ENCODE data around the gene C1orf159.
A peak's percentile ranks its signal among the peaks of the same experiment; 100 is the strongest.

C1orf159 gene

DNA sequence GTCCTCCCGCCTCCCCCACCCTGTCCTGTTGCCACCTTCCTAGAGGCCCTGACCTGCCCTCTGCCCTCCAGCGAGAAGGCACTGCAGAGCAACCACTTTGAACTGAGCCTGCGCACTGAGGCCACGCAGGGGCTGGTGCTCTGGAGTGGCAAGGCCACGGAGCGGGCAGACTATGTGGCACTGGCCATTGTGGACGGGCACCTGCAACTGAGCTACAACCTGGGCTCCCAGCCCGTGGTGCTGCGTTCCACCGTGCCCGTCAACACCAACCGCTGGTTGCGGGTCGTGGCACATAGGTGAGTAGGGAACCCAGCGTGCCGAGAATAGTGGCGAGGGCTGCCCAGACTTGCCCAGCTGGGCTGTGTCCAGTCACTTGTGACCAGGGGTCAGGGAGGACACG lies 62.2 kb downstream of the C1orf159 start:
- DNase-seq (ENCODE audit: low read depth) = no peak

- DNase-seq (ENCODE audit: low read depth) = no peak
These were observed 62.9 kb downstream of the C1orf159 start for GRCh38 chr1:1053022-1053421.

DNA sequence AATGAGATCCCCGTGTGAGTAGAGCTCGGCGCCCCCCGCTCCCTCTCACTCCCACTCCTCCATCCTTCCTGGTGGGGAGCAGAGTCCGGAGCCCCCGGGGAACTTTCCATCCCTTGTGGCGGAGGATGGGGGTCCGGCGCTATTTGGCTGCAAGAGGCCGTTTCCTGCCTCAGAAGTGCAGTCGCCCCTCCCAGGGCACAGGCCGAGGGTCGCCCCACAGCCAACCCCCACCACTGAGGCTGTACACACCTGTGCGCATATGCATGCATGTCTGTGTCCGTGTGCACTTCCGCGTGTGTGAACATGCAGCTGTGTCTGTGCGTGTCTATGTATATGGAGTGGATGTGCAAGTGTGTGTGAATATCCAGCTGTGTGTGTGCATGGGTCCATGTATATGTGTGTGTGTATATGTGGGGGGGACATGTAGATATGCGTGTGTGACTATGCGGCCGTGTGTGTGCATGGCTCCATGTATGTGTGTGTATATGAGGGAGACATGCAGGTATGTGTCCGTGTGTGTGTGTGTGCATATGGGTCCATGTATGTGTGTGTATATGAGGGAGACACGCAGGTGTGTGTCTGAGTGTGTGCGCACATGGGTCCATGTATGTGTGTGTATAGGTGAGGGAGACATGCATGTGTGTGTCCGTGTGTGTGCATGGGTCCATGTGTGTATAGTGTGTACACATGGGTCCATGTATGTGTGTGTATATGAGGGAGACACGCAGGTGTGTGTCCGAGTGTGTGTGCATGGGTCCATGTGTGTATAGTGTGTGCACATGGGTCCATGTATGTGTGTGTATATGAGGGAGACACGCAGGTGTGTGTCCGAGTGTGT lies 63.7 kb downstream of the C1orf159 start:
- no peak for DNase-seq (ENCODE audit: low read depth)

DNA sequence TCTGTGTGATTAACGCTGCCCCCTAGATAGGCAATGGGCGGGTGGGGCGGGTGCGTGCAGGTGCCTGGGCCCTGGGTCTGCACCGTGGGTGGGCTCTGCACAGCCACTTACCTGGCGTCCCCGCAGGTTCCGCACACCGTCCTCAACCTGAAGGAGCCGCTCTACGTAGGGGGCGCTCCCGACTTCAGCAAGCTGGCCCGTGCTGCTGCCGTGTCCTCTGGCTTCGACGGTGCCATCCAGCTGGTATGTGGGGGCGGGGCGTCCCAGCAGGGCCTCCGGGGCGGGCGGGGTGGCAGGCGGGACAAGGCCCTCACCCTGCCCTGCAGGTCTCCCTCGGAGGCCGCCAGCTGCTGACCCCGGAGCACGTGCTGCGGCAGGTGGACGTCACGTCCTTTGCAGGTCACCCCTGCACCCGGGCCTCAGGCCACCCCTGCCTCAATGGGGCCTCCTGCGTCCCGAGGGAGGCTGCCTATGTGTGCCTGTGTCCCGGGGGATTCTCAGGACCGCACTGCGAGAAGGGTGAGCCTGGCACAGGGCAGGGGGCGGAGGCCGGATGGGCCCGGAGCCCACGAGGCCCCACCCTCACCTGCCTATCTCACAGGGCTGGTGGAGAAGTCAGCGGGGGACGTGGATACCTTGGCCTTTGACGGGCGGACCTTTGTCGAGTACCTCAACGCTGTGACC lies 64.6 kb downstream of the C1orf159 start:
- DNase-seq (ENCODE audit: low read depth) = no peak

DNA sequence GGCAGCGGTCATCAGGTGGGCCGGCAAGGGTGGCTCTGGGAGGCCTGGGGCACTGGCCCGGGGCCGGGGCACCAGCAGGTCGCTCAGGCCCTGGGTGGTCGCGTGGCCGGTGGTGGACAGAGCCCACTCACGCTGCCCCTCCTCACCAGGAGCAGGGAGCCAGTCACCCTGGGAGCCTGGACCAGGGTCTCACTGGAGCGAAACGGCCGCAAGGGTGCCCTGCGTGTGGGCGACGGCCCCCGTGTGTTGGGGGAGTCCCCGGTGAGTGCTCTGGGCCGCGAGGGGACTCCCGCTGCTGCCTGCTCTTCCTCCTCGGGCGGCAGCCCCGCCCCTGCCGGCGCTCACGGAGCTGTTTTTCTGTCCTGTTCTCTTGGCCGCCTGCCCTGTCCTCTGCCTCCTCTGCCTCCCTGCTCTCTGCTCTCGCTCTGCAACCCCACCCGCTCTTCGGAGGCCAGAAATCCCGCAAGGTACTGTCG lies 65.3 kb downstream of the C1orf159 start:
- no peak for DNase-seq (ENCODE audit: low read depth)

GRCh38 chr1:1049318-1050165 lies 66.3 kb downstream of the C1orf159 start:
- DNase-seq (ENCODE audit: low read depth) = no peak

DNA sequence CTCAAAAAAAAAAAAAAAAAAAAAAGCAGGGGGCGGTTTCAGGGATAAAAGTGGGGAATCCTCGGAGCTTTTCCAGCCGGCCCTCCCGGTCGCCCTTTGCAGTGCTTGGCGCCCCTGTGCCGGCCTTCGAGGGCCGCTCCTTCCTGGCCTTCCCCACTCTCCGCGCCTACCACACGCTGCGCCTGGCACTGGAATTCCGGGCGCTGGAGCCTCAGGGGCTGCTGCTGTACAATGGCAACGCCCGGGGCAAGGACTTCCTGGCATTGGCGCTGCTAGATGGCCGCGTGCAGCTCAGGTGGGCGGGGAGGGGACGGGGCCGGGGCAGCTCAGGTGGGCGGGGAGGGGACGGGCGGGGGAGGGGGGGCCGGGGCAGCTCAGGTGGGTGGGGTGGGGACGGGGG lies 67.1 kb downstream of the C1orf159 start:
- no peak for DNase-seq (ENCODE audit: low read depth)

DNA sequence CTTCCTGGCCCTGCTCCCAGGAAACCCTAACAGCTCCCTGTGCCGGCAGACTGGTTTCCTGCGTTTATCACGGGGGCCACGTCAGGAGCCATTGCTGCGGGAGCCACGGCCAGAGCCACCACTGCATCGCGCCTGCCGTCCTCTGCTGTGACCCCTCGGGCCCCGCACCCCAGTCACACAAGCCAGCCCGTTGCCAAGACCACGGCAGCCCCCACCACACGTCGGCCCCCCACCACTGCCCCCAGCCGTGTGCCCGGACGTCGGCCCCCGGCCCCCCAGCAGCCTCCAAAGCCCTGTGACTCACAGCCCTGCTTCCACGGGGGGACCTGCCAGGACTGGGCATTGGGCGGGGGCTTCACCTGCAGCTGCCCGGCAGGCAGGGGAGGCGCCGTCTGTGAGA lies 67.9 kb downstream of the C1orf159 start:
- DNase-seq (ENCODE audit: low read depth) = no peak

GRCh38 chr1:1047407-1047806 lies 68.5 kb downstream of the C1orf159 start:
- DNase-seq (ENCODE audit: low read depth) = no peak

GRCh38 chr1:1046767-1047166 lies 69.1 kb downstream of the C1orf159 start:
- DNase-seq (ENCODE audit: low read depth) = no peak

DNA sequence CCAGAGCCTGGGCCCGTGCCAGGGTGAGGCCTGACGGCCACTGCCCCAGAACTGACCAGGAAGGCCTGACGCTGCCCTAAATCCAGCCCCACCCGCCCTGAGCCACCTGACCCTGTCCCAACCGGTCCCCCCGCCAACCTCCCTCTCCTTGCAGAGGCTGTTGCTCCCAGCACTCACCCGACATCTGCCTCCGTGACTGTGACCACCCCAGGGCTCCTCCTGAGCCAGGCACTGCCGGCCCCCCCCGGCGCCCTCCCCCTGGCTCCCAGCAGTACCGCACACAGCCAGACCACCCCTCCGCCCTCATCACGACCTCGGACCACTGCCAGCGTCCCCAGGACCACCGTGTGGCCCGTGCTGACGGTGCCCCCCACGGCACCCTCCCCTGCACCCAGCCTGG lies 69.6 kb downstream of the C1orf159 start:
- DNase-seq (ENCODE audit: low read depth) = no peak

DNA sequence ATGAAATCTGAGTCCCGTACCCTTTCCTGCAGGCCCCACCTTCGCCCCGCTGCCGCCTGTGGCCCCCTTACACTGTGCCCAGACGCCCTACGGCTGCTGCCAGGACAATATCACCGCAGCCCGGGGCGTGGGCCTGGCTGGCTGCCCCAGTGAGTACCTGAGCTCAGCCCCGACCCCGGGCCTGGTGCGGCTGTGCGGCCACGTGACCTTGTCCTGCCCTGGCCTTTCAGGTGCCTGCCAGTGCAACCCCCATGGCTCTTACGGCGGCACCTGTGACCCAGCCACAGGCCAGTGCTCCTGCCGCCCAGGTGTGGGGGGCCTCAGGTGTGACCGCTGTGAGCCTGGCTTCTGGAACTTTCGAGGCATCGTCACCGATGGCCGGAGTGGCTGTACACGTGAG lies 70.8 kb downstream of the C1orf159 start:
- no peak for DNase-seq (ENCODE audit: low read depth)

GRCh38 chr1:1044455-1045078 lies 71.3 kb downstream of the C1orf159 start:
- no peak for DNase-seq (ENCODE audit: low read depth)

GRCh38 chr1:1043921-1044320 lies 72.0 kb downstream of the C1orf159 start:
- DNase-seq (ENCODE audit: low read depth) = no peak

DNA sequence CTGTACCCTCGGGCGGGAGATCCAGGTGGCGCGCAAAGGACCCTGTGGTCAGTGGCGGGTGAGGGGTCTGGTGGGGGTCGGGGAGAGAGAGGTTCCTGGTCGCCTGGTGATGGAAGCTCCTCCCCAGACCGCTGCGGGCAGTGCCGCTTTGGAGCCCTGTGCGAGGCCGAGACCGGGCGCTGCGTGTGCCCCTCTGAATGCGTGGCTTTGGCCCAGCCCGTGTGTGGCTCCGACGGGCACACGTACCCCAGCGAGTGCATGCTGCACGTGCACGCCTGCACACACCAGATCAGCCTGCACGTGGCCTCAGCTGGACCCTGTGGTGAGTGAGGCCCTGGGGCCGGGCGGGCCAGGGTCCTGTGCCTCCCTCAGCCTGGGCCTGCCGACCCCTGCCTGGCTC lies 72.5 kb downstream of the C1orf159 start:
- DNase-seq (ENCODE audit: low read depth) = no peak

GRCh38 chr1:1042835-1043234 lies 73.1 kb downstream of the C1orf159 start:
- no peak for DNase-seq (ENCODE audit: low read depth)

DNA sequence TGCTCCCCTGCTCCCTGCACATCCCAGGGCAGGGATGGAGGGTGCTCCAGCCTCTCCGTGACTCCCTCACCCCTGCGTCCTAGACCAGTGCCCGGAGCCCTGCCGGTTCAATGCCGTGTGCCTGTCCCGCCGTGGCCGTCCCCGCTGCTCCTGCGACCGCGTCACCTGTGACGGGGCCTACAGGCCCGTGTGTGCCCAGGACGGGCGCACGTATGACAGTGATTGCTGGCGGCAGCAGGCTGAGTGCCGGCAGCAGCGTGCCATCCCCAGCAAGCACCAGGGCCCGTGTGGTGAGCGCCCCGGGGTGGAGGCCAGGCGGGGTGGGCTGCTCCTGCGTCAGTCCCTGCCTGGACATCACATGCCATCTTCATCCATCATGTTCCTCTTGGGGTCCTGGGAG lies 74.0 kb downstream of the C1orf159 start:
- no peak for DNase-seq (ENCODE audit: low read depth)

GRCh38 chr1:1041092-1041523 lies 74.8 kb downstream of the C1orf159 start:
- no peak for DNase-seq (ENCODE audit: low read depth)

DNA sequence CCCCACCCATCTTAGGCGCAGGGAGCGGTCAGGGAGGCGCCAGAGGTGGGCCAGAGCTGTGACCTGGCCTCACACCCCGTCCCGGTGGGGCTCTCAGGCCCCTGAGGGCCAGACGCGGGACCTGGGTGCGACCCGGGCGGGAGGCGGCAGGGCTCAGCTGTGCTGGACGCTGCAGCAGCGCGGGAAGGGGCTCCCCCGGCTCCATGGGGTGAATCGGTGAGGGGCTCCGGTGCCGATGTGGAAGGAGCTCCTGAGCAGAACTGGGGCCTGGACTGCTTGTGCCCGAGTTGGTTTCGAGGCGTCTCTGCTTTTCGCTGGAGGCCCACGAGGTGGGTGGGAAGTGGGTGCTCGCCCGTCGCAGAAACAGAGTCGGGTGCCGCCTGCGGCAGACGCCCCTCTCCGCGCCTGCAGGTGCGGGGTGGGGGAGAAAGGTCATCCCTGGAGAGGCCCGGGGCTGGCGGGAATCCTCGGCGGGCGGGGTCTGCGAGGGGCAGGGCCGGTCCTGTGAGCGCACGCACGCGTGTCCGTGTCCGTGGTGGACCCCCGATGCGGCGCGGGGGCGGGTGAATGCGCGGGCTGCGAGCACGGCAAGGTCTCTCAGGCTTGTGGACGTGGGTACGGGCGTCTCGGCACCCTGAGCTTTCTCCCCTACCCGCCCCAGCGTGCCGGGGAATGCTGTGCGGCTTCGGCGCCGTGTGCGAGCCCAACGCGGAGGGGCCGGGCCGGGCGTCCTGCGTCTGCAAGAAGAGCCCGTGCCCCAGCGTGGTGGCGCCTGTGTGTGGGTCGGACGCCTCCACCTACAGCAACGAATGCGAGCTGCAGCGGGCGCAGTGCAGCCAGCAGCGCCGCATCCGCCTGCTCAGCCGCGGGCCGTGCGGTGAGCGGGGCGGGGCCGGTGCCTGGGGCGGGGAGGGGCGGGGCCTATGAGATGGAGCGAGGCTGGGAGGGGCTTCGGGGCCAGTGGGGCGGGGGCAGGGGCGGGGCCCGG lies 75.6 kb downstream of the C1orf159 start:
- peak; percentile 88 for DNase-seq (ENCODE audit: low read depth)

DNA sequence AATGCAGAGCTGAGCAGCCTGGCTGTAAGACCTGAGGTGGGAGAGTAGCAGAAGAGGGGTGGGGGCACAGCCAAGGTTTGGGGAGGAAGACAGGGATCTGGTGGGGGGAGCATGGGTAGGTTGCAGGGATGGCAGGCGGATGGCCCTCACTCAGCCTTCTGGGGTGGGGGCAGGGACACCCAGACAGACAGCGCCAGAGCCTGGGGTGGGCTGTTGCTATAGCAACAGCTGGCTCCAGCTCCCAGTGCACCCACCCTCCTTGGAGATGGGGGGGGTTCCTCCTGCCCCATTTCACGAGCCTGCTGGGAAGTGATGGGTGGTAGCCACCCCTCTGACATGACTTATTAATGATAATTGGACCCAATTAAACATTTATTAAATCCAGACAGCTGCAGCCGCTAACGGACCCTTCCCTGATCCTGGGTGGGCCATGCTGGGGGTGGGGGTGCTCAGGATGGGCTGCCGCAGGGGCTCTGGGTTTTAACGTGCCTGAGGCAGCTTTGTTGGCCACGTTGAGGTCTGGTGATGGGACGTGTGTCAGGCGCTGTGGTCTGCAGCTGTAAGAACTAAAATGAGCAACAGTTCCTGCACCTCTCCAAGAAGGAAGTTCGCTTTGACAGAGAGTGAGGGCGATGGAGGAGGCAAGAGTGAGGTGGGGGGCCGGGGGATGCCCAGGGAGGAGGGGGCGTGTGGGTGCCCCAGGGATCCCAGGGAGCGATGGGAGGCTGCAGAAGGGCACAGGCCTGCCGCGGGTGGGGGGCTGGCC lies 76.6 kb downstream of the C1orf159 start:
- no peak for DNase-seq (ENCODE audit: low read depth)

Data from CMK (cell line).